IMR-90 (cell line): ENCODE measurements around the gene TEX52. TPM values are rescaled to one million over a fixed set of nuclear protein-coding genes. Genes with fewer than 3 reads are reported as not detected.

Source experiments
- ATAC-seq: fragments of 200-7000 bp; cut with Tn5 transposase; 2 replicates; pipeline ENCODE4 v1.9.1; 2020; ENCODE audit warnings: low read depth, mild to moderate bottlenecking, moderate library complexity
- BruUV-seq: library from RNA; stranded (reverse); fragments of 400-500 nt; replicated peaks from 2 replicates; lab custom pipeline; 2021; lab: Mats Ljungman, UMichigan
- CTCF ChIA-PET: fragments of 300-600 bp; formaldehyde crosslinking; extraction: SDS; loops from one replicate; lab custom pipeline; 2021; ENCODE audit warnings: antibody characterized with exemption; lab: Yijun Ruan, JAX
- POLR2A ChIA-PET: fragments of 300-600 bp; sonication (Branson Sonifier 250); formaldehyde crosslinking; loops from one replicate; lab custom pipeline; 2022; ENCODE audit warnings: antibody characterized with exemption; ENCODE audit not compliant: unreplicated experiment; lab: Charles Lee
- DNase-seq: peaks from one replicate; pipeline ENCODE4 v3.0.0; 2013
- H2AFZ ChIP-seq: replicated peaks from 2 replicates; pipeline ENCODE3; 2013; ENCODE audit warnings: low read length, mild to moderate bottlenecking; ENCODE audit not compliant: poor library complexity
- H2AK5ac ChIP-seq: 2 replicates; pipeline ENCODE4 v1.6.1; 2013; ENCODE audit warnings: low read depth, low read length, inconsistent platforms
- H2AK9ac ChIP-seq: replicated peaks from 2 replicates; pipeline ENCODE3; 2013; ENCODE audit warnings: mild to moderate bottlenecking, low read depth, low read length, moderate library complexity; ENCODE audit not compliant: poor library complexity
- H2BK120ac ChIP-seq: 2 replicates; pipeline ENCODE4 v1.6.1; 2013; ENCODE audit warnings: low read depth, low read length, inconsistent platforms
- H2BK15ac ChIP-seq: 3 replicates; pipeline ENCODE4 v1.6.1; 2013; ENCODE audit warnings: low read depth, low read length, inconsistent platforms
- H2BK20ac ChIP-seq: 2 replicates; pipeline ENCODE4 v1.6.1; 2013; ENCODE audit warnings: low read depth, mild to moderate bottlenecking, inconsistent platforms, low read length, moderate library complexity
- H2BK5ac ChIP-seq: 2 replicates; pipeline ENCODE4 v1.6.1; 2013; ENCODE audit warnings: mild to moderate bottlenecking, low read depth, low read length, inconsistent platforms; ENCODE audit not compliant: poor library complexity, severe bottlenecking
- H3K14ac ChIP-seq: replicated peaks from 2 replicates; pipeline ENCODE4 v1.6.1; 2013; ENCODE audit warnings: low read depth, low read length, inconsistent platforms
- H3K18ac ChIP-seq: 2 replicates; pipeline ENCODE4 v1.6.1; 2013; ENCODE audit warnings: low read depth, low read length, control low read depth
- H3K23ac ChIP-seq: 2 replicates; pipeline ENCODE4 v1.6.1; 2013; ENCODE audit warnings: low read depth, low read length, inconsistent platforms
- H3K27ac ChIP-seq: 2 replicates; pipeline ENCODE4 v1.5.1; 2013; ENCODE audit warnings: mild to moderate bottlenecking, control low read depth, low read length; ENCODE audit not compliant: insufficient read depth
- H3K27me3 ChIP-seq: 2 replicates; pipeline ENCODE4 v1.6.1; 2013; ENCODE audit warnings: low read length; ENCODE audit not compliant: control insufficient read depth, insufficient read depth
- H3K36me3 ChIP-seq: 2 replicates; pipeline ENCODE4 v1.6.1; 2013; ENCODE audit warnings: low read length, mixed read lengths; ENCODE audit not compliant: control insufficient read depth, insufficient read depth
- H3K4ac ChIP-seq: 2 replicates; pipeline ENCODE4 v1.6.1; 2013; ENCODE audit warnings: low read depth, low read length, inconsistent platforms
- H3K4me1 ChIP-seq: 2 replicates; pipeline ENCODE4 v1.6.1; 2013; ENCODE audit warnings: low read length, mixed read lengths; ENCODE audit not compliant: control insufficient read depth, insufficient read depth
- H3K4me2 ChIP-seq: 2 replicates; pipeline ENCODE4 v1.6.1; 2013; ENCODE audit warnings: low read depth, mild to moderate bottlenecking, control low read depth, low read length, moderate library complexity
- H3K4me3 ChIP-seq: 2 replicates; pipeline ENCODE4 v1.5.1; 2013; ENCODE audit warnings: low read depth, mild to moderate bottlenecking, control low read depth, low read length, moderate library complexity; ENCODE audit not compliant: insufficient read depth
- H3K56ac ChIP-seq: 2 replicates; pipeline ENCODE4 v1.6.1; 2013; ENCODE audit warnings: low read length, inconsistent platforms; ENCODE audit not compliant: insufficient read depth; ENCODE audit errors: extremely low read depth
- H3K79me1 ChIP-seq, 2 experiments: 2 replicates each; pipeline ENCODE4 v1.6.1; 2013; ENCODE audit warnings: low read length in 2 of 2, inconsistent platforms in 1 of 2, low read depth in 1 of 2
- H3K9ac ChIP-seq: 2 replicates; pipeline ENCODE4 v1.6.1; 2013; ENCODE audit warnings: low read depth, low read length, control low read depth
- H3K9me1 ChIP-seq: 2 replicates; pipeline ENCODE4 v1.6.1; 2013; ENCODE audit warnings: low read length, inconsistent platforms; ENCODE audit not compliant: insufficient read depth
- H3K9me3 ChIP-seq: 2 replicates; pipeline ENCODE4 v1.6.1; 2013; ENCODE audit warnings: low read length; ENCODE audit not compliant: control insufficient read depth, insufficient read depth
- H4K20me1 ChIP-seq: 2 replicates; pipeline ENCODE4 v1.6.1; 2013; ENCODE audit warnings: low read length, inconsistent platforms; ENCODE audit not compliant: insufficient read depth
- H4K5ac ChIP-seq: 2 replicates; pipeline ENCODE4 v1.6.1; 2013; ENCODE audit warnings: mild to moderate bottlenecking, low read depth, low read length, control low read depth
- H4K8ac ChIP-seq, 2 experiments: 2 replicates each; pipeline ENCODE4 v1.6.1; 2013; ENCODE audit warnings: low read depth in 2 of 2, low read length in 2 of 2, control low read depth in 1 of 2, inconsistent platforms in 1 of 2
- H4K91ac ChIP-seq: 2 replicates; pipeline ENCODE4 v1.6.1; 2013; ENCODE audit warnings: low read depth, low read length, inconsistent platforms; ENCODE audit not compliant: insufficient read depth
- BHLHE40 ChIP-seq: fragments of 150-350 bp; IDR thresholded peaks from 2 replicates; pipeline ENCODE4 v1.6.1; 2016; ENCODE audit warnings: mild to moderate bottlenecking, low read depth, low read length
- CEBPB ChIP-seq: IDR thresholded peaks from 2 replicates; pipeline ENCODE4 v1.6.1; 2012; ENCODE audit warnings: low read depth, low read length, improper control_type of control experiment
- CHD1 ChIP-seq: IDR thresholded peaks from 2 replicates; pipeline ENCODE4 v1.6.1; 2012; ENCODE audit warnings: low read depth, low read length, improper control_type of control experiment
- FOS ChIP-seq: fragments of 150-350 bp; IDR thresholded peaks from 2 replicates; pipeline ENCODE4 v1.6.1; 2016; ENCODE audit warnings: low read depth, low read length
- MAFK ChIP-seq: IDR thresholded peaks from 2 replicates; pipeline ENCODE4 v1.6.1; 2012; ENCODE audit warnings: low read depth, low read length, improper control_type of control experiment
- MAZ ChIP-seq: IDR thresholded peaks from 2 replicates; pipeline ENCODE4 v1.6.1; 2012; ENCODE audit warnings: low read depth, mild to moderate bottlenecking, low read length, improper control_type of control experiment, moderate library complexity, borderline replicate concordance
- MXI1 ChIP-seq: IDR thresholded peaks from 2 replicates; pipeline ENCODE4 v1.6.1; 2012; ENCODE audit warnings: low read depth, mild to moderate bottlenecking, low read length, moderate library complexity, borderline replicate concordance
- NFE2L2 ChIP-seq: fragments of 150-350 bp; IDR thresholded peaks from 2 replicates; pipeline ENCODE4 v1.6.1; 2016; ENCODE audit warnings: low read depth, mild to moderate bottlenecking, low read length
- POLR2A ChIP-seq: IDR thresholded peaks from 2 replicates; pipeline ENCODE4 v1.6.1; 2012; ENCODE audit warnings: mild to moderate bottlenecking, low read depth, low read length
- RAD21 ChIP-seq: IDR thresholded peaks from 2 replicates; pipeline ENCODE4 v1.6.1; 2012; ENCODE audit warnings: low read length, improper control_type of control experiment
- RCOR1 ChIP-seq: IDR thresholded peaks from 2 replicates; pipeline ENCODE4 v1.6.1; 2012; ENCODE audit warnings: mild to moderate bottlenecking, low read length, improper control_type of control experiment; ENCODE audit not compliant: insufficient replicate concordance
- RFX5 ChIP-seq: IDR thresholded peaks from 2 replicates; pipeline ENCODE4 v1.8.0; 2012; ENCODE audit warnings: low read depth, mild to moderate bottlenecking, low read length, moderate library complexity
- SMC3 ChIP-seq: fragments of 150-350 bp; IDR thresholded peaks from 2 replicates; pipeline ENCODE4 v1.6.1; 2016; ENCODE audit warnings: low read depth, mild to moderate bottlenecking, antibody characterized with exemption, low read length, moderate library complexity
- WGBS, 2 experiments: methylation state at CpG; one replicate each; pipeline versions ENCODE4 v1.1.5 to v1.1.7; 2013; ENCODE audit warnings: missing lambda C conversion rate in 2 of 2; ENCODE audit not compliant: insufficient read length in 1 of 2; ENCODE audit errors: extremely low coverage in 2 of 2; 5-methylcytosine and 5-hydroxymethylcytosine counted together
- dilution Hi-C: fragments of 300-500 bp; cut with HindIII; formaldehyde crosslinking; loops from one replicate; pipeline ENCODE4 v1.14.3; 2018; ENCODE audit warnings: low sequenced_read_pairs; ENCODE audit not compliant: unreplicated experiment
- in situ Hi-C: fragments of 300-500 bp; cut with MboI; formaldehyde crosslinking; loops from 3 replicates; pipeline ENCODE4 v1.14.3; 2019; ENCODE audit warnings: low sequenced_read_pairs, inconsistent platforms, mixed read lengths
- intact Hi-C: fragments of 100-400 bp; cut with micrococcal nuclease; formaldehyde crosslinking; loops from 2 replicates; pipeline ENCODE4 v1.10.0; 2022
- polyA plus RNA-seq, 3 experiments: library from polyadenylated mRNA; depleted of rRNA; stranded (reverse); fragments of >200 nt; gene quantifications; 2 replicates each; pipeline ENCODE4 v1.2.3, GENCODE V29; 2012; ENCODE audit warnings: low replicate concordance in 1 of 3
- total RNA-seq: library from RNA; depleted of rRNA; stranded (reverse); fragments of >200 nt; gene quantifications from 2 replicates; pipeline ENCODE4 v1.2.3, GENCODE V29; 2012
- TF ChIP-seq, protein P1 (sequence below): fragments of 150-350 bp; IDR thresholded peaks from 2 replicates; pipeline ENCODE4 v1.6.1; 2017; ENCODE audit warnings: mild to moderate bottlenecking, antibody characterized with exemption, low read length, low read depth
- TF ChIP-seq, protein P2 (sequence below): fragments of 150-350 bp; IDR thresholded peaks from 2 replicates; pipeline ENCODE4 v1.6.1; 2016; ENCODE audit warnings: low read depth, mild to moderate bottlenecking, low read length, moderate library complexity, borderline replicate concordance
- TF ChIP-seq, protein P3 (sequence below): conservative IDR thresholded peaks from 2 replicates; pipeline ENCODE4 v1.5.1; 2012; ENCODE audit warnings: mild to moderate bottlenecking, low read depth, low read length, improper control_type of control experiment

The TEX52 gene
- total and polyA plus RNA-seq, 2 of the 4 experiments (the other 2 are of a cell fraction) = not detected

DNA sequence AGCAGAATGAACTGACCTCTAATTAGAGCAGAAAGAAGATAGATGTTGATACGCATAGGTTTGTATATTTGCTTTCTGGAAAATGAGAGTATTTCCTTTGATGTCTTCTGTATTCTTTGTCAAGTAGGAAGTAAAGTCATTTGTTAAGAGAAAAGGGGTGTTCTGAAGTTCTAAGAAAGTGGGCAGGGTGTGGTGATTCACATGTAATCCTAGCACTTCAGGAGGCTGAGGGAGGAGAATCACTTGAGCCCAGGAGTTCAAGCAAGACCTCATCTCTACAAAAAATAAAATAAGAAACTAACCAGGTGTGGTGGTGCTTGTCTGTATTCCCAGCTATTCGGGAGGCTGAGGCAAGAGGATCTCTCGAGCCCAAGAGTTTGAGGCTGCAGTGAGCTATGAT lies 23.0 kb upstream of the TEX52 start:
- peaks cover 9% of the 10 kb centered on the region for H3K9me1 ChIP-seq
- no peak overlapping the region for H3K14ac ChIP-seq
- H2BK15ac ChIP-seq = no peak overlapping the region
- no peaks in the 10 kb centered on the region; the same call in 1 of the 2 replicates for H4K20me1 ChIP-seq
- no peak overlapping the region for H4K8ac ChIP-seq
- no peak overlapping the region for H3K27ac ChIP-seq
- H3K4me2 ChIP-seq = no peak overlapping the region
- no peaks in the 10 kb centered on the region for H3K36me3 ChIP-seq
- intact Hi-C loops (no loop called here), in situ Hi-C loops (no loop called here), dilution Hi-C loops (no loop called here)
- H3K4ac ChIP-seq = no peak overlapping the region
- H3K18ac ChIP-seq = no peak overlapping the region
- no peak overlapping the region for H2AK9ac ChIP-seq
- H3K9ac ChIP-seq = no peak overlapping the region
- no peak overlapping the region for H4K5ac ChIP-seq
- H3K4me1 ChIP-seq = peaks cover 6% of the 10 kb centered on the region
- no peak overlapping the region for H2AK5ac ChIP-seq
- H2BK120ac ChIP-seq = no peak overlapping the region
- peaks cover 31 to 58% of the 10 kb centered on the region in 2 experiments for H3K79me1 ChIP-seq
- no peak overlapping the region for H3K23ac ChIP-seq
- H3K56ac ChIP-seq = no peak overlapping the region
- ChIA-PET CTCF (no interaction called here), POLR2A (no interaction called here)
- no peaks in the 10 kb centered on the region for H3K27me3 ChIP-seq
- no peak for DNase-seq
- TF ChIP-seq, protein P1, sequence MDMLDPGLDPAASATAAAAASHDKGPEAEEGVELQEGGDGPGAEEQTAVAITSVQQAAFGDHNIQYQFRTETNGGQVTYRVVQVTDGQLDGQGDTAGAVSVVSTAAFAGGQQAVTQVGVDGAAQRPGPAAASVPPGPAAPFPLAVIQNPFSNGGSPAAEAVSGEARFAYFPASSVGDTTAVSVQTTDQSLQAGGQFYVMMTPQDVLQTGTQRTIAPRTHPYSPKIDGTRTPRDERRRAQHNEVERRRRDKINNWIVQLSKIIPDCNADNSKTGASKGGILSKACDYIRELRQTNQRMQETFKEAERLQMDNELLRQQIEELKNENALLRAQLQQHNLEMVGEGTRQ = no peak
- no peak for TF ChIP-seq CEBPB
- no peak for TF ChIP-seq RAD21
- TF ChIP-seq BHLHE40 = no peak
- no peak for TF ChIP-seq SMC3
- no peak for TF ChIP-seq FOS
- no peak for TF ChIP-seq RCOR1
- TF ChIP-seq, protein P2, sequence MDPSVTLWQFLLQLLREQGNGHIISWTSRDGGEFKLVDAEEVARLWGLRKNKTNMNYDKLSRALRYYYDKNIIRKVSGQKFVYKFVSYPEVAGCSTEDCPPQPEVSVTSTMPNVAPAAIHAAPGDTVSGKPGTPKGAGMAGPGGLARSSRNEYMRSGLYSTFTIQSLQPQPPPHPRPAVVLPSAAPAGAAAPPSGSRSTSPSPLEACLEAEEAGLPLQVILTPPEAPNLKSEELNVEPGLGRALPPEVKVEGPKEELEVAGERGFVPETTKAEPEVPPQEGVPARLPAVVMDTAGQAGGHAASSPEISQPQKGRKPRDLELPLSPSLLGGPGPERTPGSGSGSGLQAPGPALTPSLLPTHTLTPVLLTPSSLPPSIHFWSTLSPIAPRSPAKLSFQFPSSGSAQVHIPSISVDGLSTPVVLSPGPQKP = no peak
- TF ChIP-seq NFE2L2 = no peak
- TF ChIP-seq, protein P3, sequence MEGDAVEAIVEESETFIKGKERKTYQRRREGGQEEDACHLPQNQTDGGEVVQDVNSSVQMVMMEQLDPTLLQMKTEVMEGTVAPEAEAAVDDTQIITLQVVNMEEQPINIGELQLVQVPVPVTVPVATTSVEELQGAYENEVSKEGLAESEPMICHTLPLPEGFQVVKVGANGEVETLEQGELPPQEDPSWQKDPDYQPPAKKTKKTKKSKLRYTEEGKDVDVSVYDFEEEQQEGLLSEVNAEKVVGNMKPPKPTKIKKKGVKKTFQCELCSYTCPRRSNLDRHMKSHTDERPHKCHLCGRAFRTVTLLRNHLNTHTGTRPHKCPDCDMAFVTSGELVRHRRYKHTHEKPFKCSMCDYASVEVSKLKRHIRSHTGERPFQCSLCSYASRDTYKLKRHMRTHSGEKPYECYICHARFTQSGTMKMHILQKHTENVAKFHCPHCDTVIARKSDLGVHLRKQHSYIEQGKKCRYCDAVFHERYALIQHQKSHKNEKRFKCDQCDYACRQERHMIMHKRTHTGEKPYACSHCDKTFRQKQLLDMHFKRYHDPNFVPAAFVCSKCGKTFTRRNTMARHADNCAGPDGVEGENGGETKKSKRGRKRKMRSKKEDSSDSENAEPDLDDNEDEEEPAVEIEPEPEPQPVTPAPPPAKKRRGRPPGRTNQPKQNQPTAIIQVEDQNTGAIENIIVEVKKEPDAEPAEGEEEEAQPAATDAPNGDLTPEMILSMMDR = no peak
- TF ChIP-seq MXI1 = no peak
- no peak for TF ChIP-seq MAFK
- no peak for TF ChIP-seq RFX5
- no peak for TF ChIP-seq POLR2A
- no peak for TF ChIP-seq CHD1
- no peak for TF ChIP-seq MAZ
- no peak overlapping the region for H2AFZ ChIP-seq
- H4K91ac ChIP-seq = no peak overlapping the region
- 100% methylated on average over 1 of the region's 3 CpGs; no CpG with 5 or more reads in 1 of the 2 experiments for WGBS, 2 experiments
- no peaks in the 10 kb centered on the region for H3K9me3 ChIP-seq
- no peak overlapping the region for H2BK5ac ChIP-seq
- BruUV-seq = no TSS peak
- no peak for ATAC-seq
- H2BK20ac ChIP-seq = no peak overlapping the region
- H3K4me3 ChIP-seq = no peak overlapping the region
